Measurements from ENCODE around the gene SLC36A1. TPM values are rescaled to one million over a fixed set of nuclear protein-coding genes. Genes with fewer than 3 reads are reported as not detected.

Gene SLC36A1
- total RNA-seq, 1 donor from 2014 or later, result 42.5 TPM

GRCh38 chr5:151528153-151528552, 80.8 kb downstream of the SLC36A1 start:
- no peak overlapping the region for H3K27ac Mint-ChIP-seq (ENCODE audit: unreplicated experiment)
- no peaks in the 10 kb centered on the region for H3K27me3 Mint-ChIP-seq (ENCODE audit: unreplicated experiment)
- peaks cover 18% of the 10 kb centered on the region for H3K36me3 Mint-ChIP-seq (ENCODE audit: unreplicated experiment)
- no peaks in the 10 kb centered on the region for H3K9me3 Mint-ChIP-seq (ENCODE audit: unreplicated experiment)
- no peak overlapping the region for H3K4me3 Mint-ChIP-seq (ENCODE audit: unreplicated experiment)
- TF ChIP-seq CTCF (IDR thresholded peaks at IDR 0.05), result no peak
- H3K4me1 Mint-ChIP-seq (ENCODE audit: unreplicated experiment), result peaks cover 12% of the 10 kb centered on the region
- no peak for DNase-seq (ENCODE audit: extremely low spot score, unreplicated experiment)

GRCh38 chr5:151528996-151529395, 81.6 kb downstream of the SLC36A1 start:
- H3K4me3 Mint-ChIP-seq (ENCODE audit: unreplicated experiment), result no peak overlapping the region
- no peak for DNase-seq (ENCODE audit: extremely low spot score, unreplicated experiment)
- H3K4me1 Mint-ChIP-seq (ENCODE audit: unreplicated experiment), result peaks cover 12% of the 10 kb centered on the region
- TF ChIP-seq CTCF (IDR thresholded peaks at IDR 0.05), result no peak
- H3K9me3 Mint-ChIP-seq (ENCODE audit: unreplicated experiment), result no peaks in the 10 kb centered on the region
- H3K36me3 Mint-ChIP-seq (ENCODE audit: unreplicated experiment), result peaks cover 18% of the 10 kb centered on the region
- H3K27ac Mint-ChIP-seq (ENCODE audit: unreplicated experiment), result no peak overlapping the region
- peaks cover 2% of the 10 kb centered on the region for H3K27me3 Mint-ChIP-seq (ENCODE audit: unreplicated experiment)

GRCh38 chr5:151531581-151531980, 84.2 kb downstream of the SLC36A1 start:
- Mint-ChIP-seq H3K4me1 (ENCODE audit: unreplicated experiment) (peaks cover 12% of the 10 kb centered on the region), H3K36me3 (ENCODE audit: unreplicated experiment) (peaks cover 16% of the 10 kb centered on the region), H3K27ac (ENCODE audit: unreplicated experiment) (no peak overlapping the region), H3K9me3 (ENCODE audit: unreplicated experiment) (no peaks in the 10 kb centered on the region), H3K4me3 (ENCODE audit: unreplicated experiment) (no peak overlapping the region), H3K27me3 (ENCODE audit: unreplicated experiment) (peaks cover 2% of the 10 kb centered on the region)
- no peak for DNase-seq (ENCODE audit: extremely low spot score, unreplicated experiment)
- TF ChIP-seq CTCF (IDR thresholded peaks at IDR 0.05), result no peak

GRCh38 chr5:151532416-151532815, 85.0 kb downstream of the SLC36A1 start:
- peaks cover 12% of the 10 kb centered on the region for H3K36me3 Mint-ChIP-seq (ENCODE audit: unreplicated experiment)
- no peaks in the 10 kb centered on the region for H3K9me3 Mint-ChIP-seq (ENCODE audit: unreplicated experiment)
- no peak for TF ChIP-seq CTCF (IDR thresholded peaks at IDR 0.05)
- H3K27ac Mint-ChIP-seq (ENCODE audit: unreplicated experiment), result no peak overlapping the region
- H3K27me3 Mint-ChIP-seq (ENCODE audit: unreplicated experiment), result peaks cover 2% of the 10 kb centered on the region
- H3K4me3 Mint-ChIP-seq (ENCODE audit: unreplicated experiment), result no peak overlapping the region
- DNase-seq (ENCODE audit: extremely low spot score, unreplicated experiment), result no peak
- peaks cover 12% of the 10 kb centered on the region for H3K4me1 Mint-ChIP-seq (ENCODE audit: unreplicated experiment)

GRCh38 chr5:151534350-151534749, 86.9 kb downstream of the SLC36A1 start:
- H3K27ac Mint-ChIP-seq (ENCODE audit: unreplicated experiment), result no peak overlapping the region
- peaks cover 12% of the 10 kb centered on the region for H3K36me3 Mint-ChIP-seq (ENCODE audit: unreplicated experiment)
- no peak for TF ChIP-seq CTCF (IDR thresholded peaks at IDR 0.05)
- no peak for DNase-seq (ENCODE audit: extremely low spot score, unreplicated experiment)
- no peak overlapping the region for H3K4me3 Mint-ChIP-seq (ENCODE audit: unreplicated experiment)
- no peaks in the 10 kb centered on the region for H3K9me3 Mint-ChIP-seq (ENCODE audit: unreplicated experiment)
- H3K4me1 Mint-ChIP-seq (ENCODE audit: unreplicated experiment), result peaks cover 17% of the 10 kb centered on the region
- peaks cover 8% of the 10 kb centered on the region for H3K27me3 Mint-ChIP-seq (ENCODE audit: unreplicated experiment)
